Measurements from ENCODE around the gene STOX2. TPM values are rescaled to one million over a fixed set of nuclear protein-coding genes. Genes with fewer than 3 reads are reported as not detected.
"Not testable (repeated sequence)": the region's sequence is repeated elsewhere in the genome, so short reads cannot be mapped to it uniquely, and the experiment has no call there.

The STOX2 gene
- total RNA-seq, 1 experiment from 2014 or later: not detected

DNA sequence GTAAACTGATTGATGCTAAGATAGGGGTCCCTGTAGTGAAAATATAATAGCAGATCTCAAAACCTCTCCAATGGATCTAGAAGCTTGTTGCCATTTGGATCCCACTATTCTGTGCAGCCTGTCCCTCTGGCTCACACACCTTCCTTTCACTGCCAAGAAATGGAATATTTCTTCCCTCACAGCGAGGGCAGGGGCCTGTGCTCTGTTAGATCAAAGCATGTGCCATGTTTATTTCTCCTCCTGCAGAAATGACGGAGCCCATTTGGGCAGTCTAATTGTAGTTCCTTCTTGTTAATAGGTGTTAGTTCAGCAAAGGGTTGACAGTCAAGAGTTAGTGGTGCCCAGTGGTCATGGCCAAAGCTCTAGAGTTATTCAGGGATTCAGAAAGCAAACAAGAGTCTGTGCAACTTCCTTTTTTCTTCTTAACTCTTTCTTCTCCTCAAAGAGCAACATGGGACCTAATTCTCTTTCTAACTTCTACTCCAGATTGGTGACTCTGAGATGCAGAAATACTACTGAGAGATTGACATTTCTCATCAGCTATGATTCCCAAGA lies 106.8 kb downstream of the STOX2 start:
- in situ Hi-C loops (cut with HindIII; ENCODE audit: low sequenced_read_pairs): no loop called here
- DNase-seq (ENCODE audit: low spot score): peak; percentile 22

DNA sequence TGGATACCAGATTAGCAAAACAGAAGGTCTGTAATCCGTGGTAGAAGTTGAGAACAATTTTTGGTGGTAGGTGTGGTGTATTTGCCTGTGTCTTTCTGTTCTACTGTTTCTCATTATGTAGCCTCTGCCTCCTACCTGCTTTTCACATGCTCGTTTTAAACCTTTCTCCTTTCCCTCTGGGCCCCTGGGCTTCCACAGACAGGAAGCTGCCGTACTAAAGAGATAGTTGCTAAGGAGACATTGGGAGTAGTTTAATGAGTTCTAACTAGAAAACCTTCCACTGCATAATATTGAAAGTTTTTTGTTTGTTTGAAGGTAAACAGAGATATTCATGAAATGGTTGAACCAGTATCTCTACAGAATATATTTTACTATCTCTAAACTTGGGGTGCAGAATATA lies 107.8 kb downstream of the STOX2 start:
- no peak for DNase-seq (ENCODE audit: low spot score)
- in situ Hi-C loops (cut with HindIII; ENCODE audit: low sequenced_read_pairs): no loop called here

DNA sequence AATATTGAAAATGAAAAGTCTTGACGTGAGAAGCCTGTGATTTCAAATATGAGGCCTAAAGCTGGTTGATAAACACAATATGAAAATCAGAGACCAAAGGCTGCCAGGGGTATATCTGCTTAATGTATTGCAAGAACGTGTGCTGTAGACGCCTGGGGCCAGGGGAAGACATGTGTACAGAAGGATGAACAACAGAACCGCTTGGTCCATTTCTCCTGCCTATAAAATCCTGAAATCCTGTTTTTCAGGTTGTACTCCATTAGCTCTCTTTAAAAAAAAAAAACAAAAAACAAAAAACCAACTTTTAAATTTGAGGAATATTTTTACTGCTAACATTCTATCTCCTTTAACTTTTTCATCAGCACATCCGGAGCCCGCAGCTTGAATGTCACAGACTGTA lies 109.2 kb downstream of the STOX2 start:
- no peak for DNase-seq (ENCODE audit: low spot score)
- in situ Hi-C loops (cut with HindIII; ENCODE audit: low sequenced_read_pairs): no loop called here

DNA sequence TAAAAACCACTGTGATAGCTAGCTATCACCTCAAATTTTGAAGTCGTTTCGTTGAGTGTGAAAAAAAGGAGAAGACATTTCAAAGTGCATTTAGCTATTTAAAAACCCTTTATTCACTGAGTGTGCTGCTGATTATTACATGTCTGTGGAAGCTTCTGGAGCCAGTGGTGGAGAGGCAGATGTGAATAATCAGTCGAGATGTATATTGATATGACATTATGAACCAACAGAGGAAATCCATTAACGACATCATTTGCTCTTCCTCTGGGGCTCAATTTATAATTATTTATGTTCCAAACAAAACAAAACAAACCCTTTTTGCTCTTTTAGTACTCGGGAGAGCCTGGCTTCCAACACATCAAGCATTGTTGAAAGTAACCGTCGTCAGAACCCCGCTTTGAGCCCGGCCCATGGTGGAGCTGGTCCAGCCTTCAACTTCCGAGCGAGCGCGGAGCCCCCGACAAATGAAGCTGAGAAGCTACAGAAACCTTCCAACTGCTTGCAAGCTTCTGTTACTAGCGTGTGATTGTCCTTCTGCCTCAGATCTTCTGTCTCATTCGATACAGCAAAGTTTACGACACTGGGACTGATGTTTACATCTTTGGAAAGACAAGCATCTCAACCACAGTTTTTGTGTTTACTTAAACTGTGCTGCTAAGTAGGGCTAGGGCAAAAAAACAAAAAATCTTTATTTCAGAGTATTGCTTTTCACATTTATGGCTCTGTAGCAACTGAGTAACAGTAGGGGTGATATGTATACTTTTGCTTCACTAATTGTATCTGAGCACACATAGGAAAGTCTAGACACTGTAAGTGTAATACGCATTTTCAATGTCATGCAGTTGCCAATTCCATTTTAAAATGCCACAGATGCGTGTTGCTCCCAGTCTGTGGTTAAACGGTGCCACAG lies 111.9 kb downstream of the STOX2 start:
- no peak for DNase-seq (ENCODE audit: low spot score)
- in situ Hi-C loops (cut with HindIII; ENCODE audit: low sequenced_read_pairs): no loop called here

DNA sequence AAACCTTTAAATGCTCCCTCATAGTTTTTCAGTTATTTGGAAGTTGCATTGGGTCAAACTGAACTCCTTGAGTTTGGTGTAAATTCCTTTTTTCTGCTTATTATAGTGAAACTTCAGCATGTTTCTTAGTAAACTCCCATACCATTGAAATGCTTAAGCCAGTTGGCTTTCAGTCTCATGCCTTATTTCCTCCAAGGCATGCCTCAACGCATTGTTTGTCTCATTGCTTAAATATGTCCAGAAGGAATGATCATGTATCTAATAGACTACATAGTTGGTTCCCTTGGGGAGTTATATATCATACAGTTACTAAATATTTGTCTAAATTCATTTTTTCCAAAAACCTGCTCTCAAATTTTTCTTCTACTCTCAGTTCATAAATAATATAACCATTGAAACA lies 114.0 kb downstream of the STOX2 start:
- DNase-seq (ENCODE audit: low spot score): no peak
- in situ Hi-C loops (cut with HindIII; ENCODE audit: low sequenced_read_pairs): no loop called here

DNA sequence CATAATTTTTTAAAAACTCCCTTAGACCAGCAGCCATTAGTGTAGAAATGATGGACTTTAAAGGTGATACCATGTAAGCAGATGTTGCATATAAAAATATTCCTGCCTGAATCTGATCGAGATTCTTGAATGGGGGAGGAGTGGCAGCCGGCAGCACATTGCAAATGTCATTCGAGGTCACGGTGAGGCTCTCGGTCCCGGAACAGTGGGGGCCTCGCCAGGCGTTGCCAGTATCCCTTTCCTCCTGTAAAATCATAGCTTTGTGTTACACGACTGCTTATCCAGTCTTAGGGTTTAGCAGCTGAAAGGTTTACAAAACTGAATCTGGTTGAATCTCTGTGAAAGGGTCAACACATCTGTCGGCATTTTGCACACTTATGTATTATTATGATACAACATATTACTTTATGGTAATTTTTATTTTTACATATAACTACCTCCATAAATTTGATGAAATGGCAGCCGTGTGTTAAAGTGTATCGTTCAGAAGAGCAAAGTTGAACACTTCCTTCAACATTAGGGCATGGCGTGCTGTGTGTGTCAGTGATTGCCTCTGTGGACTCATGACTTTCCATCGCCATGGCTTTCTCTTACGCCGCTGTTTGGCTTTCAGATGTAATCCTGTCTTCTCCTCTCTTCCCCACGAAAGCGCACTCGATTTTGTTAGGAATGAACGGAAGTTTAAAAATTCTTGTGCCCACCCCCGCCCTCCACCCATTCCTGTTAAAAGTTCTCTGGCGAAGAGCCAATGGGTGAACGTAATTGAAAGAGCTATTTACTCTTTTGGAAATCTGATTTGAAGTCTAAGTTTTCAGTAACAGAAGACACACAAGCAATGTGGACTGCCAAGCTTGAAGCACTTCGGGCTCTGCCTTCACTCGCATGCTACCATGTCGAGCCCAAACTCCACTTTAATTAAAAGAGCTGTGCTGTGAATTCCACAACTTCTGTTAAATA lies 114.8 kb downstream of the STOX2 start:
- no peak for DNase-seq (ENCODE audit: low spot score)
- in situ Hi-C loops (cut with HindIII; ENCODE audit: low sequenced_read_pairs): no loop called here

DNA sequence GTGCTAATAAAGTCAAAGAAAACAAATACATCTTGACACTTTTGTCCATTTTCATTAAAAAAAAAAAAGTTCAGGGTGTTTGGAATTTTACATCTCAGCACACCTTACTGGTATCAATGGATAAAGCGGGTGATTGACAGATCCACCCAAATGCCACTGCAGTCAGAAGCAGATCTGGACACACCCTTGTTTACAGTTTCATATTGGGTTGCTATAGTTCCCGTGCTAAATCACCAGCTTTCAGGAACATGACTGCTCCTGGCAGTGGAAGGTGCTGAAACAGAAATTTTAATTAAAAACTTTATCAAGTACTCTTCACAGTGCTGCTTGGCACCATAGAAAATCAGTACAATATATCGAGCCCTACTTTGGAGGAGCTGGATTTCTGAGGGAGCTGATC lies 116.3 kb downstream of the STOX2 start:
- in situ Hi-C loops (cut with HindIII; ENCODE audit: low sequenced_read_pairs): no loop called here
- DNase-seq (ENCODE audit: low spot score): no peak

DNA sequence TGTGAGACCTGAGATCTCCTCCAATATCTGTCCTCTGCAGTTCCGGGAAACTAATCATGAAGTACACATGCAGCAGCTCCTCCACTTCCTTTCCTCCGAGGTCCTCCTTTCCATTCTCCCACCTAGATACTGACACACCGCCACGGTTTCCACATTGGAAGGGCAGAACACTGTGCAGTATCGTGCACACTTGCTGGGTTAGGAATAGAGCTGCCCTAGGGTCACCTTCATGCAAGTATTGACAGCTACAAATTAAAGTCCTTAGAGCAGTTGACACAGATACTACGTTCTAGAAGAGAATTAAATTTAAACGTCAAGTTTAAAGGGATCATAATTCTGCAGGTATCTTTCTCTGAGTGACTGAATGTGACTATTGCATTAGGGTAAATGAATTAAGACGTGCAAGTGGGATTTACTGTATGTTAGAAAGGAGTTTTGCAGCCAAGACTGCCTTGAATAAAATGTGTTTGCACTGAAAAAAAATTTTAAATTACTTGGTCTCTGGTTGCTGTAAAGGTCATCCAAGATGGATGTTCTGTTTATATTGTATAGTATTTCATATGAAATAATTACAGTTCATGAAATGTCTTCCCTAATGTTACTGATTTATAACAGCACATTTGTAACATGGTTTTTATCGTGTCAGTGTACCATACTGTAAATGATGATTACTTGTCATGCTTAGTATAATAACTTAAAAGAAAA lies 117.7 kb downstream of the STOX2 start:
- no peak for DNase-seq (ENCODE audit: low spot score)
- in situ Hi-C loops (cut with HindIII; ENCODE audit: low sequenced_read_pairs): no loop called here

DNA sequence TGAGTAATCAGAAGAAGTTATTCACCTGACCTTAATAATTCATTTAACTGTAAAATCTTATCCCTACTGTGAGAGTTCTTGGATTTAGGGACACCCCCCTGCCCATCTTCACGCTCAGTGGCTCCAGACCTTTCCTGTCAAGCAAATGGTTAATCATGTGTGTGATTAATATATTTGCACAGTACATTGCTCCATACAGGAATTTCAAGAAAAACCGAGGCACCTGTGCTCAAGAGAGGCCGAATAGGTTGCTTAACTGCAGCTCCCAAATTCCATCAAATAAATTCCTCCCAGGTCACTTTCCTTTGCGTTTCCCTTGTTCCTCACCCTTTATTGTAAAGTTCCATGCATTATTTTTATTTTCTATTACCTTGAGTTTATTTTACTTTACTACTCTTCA lies 119.5 kb downstream of the STOX2 start:
- DNase-seq (ENCODE audit: low spot score): no peak
- in situ Hi-C loops (cut with HindIII; ENCODE audit: low sequenced_read_pairs): no loop called here

DNA sequence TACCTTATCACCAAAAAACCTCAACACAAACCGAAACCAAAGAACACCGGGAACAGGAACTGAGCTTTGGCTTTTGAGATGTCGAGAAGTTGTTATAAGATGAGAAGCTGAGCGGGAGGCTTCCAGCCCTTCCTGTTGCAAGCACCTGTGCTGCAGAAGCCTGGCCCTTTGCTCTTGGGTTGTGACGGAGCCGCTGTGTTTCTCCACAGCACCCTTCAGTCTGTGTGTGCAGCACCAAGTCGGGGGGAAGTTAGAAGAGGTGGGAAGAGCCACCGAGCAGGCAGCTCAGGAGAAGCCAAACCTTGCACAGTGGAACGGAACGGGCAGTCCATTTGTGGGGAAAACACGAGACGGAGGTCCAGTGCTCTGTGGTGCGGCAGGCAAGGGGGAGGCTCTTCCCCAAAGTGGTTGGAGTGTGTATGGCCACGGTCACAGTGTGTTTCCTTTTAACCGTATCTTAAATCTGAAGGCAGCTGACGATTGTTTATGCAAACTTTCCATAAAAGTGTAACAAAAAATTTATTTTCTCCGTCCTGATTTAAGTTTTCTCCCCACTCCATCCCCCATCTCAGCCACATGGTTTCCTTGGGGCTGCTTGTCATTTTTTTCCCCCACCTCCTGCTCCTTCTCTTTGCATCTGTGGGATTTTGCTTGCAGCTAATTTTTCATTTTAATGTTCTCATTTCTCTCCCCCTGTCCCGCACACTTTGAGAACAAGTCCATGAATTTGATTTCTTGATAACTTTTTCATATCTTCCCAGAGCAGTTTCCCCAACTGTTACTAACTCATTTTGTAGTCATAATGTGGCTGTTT lies 123.7 kb downstream of the STOX2 start:
- in situ Hi-C loops (cut with HindIII; ENCODE audit: low sequenced_read_pairs): no loop called here
- no peak for DNase-seq (ENCODE audit: low spot score)

DNA sequence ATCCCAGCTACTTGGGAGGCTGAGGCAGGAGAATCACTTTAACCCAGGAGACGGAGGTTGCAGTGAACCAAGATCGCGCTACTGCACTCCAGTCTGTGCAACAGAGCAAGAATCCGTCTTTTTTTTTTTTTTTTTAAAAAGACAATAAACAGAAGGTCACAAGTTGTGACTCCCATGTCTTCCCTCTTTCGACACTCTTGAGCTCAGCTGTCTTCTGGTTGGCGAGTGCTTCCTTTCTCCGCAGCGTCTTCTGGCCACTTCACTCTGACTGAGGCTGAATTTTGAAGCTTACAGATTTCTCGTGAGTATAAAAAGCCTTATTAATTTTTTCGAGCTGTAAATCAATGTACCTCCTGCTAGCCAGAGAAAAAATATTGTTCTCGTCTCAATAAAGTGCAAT lies 124.9 kb downstream of the STOX2 start:
- no peak for DNase-seq (ENCODE audit: low spot score)
- in situ Hi-C loops (cut with HindIII; ENCODE audit: low sequenced_read_pairs): no loop called here

DNA sequence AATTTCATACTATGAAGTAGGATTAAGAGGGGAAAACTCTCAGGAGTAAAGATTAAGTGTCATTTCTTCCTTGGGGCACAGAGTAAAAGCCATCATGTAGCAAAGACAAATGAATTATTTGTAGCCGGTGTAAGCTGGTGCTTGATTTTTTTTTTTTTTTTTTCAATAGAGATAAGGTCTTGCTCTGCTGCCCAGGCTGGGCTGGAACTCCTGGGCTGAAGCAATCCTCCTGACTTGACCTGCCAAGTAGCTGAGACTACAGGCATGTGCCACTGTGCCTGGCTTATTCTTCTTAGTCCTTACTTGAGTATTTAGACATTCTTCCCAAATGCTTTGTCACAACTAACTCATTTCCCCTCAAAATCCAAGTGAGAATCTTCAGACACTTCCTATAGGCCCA lies 125.7 kb downstream of the STOX2 start:
- DNase-seq (ENCODE audit: low spot score): no peak
- in situ Hi-C loops (cut with HindIII; ENCODE audit: low sequenced_read_pairs): no loop called here

DNA sequence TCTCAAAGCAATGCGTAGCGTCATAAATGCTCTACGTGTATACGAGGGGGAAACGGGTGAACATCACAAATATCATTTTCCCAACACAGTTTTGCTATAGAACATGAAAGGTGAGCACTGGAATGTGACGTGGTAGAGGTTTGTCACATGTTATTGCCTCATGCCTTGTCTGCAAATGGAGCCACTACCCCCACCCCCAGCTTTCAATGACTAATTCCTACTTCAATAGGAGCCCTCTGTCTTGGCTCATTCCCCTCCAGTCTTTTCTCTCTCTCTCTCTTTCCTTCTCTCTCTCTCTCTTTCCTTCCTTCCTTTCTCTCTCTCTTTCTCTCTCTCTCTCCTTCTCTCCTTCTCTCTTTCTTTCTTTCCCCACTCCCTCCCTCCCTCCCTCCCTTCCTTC lies 127.0 kb downstream of the STOX2 start:
- DNase-seq (ENCODE audit: low spot score): no peak
- in situ Hi-C loops (cut with HindIII; ENCODE audit: low sequenced_read_pairs): no loop called here

DNA sequence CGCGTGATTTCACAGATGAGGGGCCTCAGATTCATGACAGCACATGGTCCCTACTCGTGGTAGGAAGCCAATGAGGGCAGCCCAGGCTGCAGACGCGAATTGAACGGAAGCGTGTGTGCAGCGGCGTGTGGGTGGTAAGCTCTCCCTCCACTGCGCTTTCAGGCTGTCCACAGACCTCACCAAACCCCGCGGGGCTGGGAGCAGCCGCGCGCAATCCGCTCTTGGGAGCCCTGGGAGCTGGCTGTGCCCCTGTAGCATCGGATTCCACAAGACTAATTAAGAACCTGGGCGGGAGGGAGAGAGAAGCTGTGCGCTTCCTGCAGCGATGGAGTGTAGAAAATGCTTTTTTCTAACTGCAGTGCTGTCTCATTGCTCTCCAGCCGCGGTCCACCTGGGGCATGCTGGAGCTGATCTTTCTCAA lies 134.9 kb downstream of the STOX2 start:
- in situ Hi-C loops (cut with HindIII; ENCODE audit: low sequenced_read_pairs): no loop called here

DNA sequence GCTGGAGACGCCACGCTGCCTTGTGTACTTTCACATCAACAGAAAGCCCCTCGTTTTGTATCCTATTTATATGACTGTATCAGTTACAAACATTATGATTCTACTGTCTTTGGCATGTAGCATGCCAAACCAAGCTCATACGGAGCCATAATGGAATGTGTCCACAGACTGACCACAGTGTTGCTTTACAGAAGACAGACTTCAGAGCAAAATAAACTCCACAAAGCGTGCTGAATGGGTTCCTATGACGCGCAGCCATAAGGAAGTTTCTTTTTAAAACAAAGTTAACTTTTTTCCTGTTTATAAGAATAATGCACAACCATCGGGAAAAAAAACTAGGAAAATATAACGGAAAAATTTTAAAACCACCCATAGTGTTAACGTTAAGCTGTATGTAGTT lies 136.0 kb downstream of the STOX2 start:
- no peak for DNase-seq (ENCODE audit: low spot score)
- in situ Hi-C loops (cut with HindIII; ENCODE audit: low sequenced_read_pairs): no loop called here

More for the DNA sequence above, 134.9 kb downstream of the STOX2 start:
- DNase-seq (ENCODE audit: low spot score): no peak

DNA sequence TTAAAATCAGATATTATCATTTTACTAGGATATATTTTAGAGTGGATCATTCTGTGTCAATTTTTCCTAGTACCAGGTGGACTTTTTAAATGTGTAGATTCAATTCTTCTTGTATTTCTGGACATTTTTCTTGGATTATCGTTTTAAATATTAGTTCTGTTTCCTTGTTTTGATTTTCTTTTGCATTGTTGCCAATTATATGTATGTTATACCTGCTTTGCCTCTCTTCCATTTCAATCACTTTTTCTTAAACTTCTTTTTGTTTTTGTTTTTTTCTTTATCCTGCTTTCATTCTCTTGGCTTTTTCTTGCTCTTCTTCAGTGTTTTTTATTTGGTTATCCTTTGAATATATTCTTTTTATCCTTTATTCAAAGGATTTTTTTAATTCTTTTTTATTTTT lies 141.0 kb downstream of the STOX2 start:
- in situ Hi-C loops (cut with HindIII; ENCODE audit: low sequenced_read_pairs): no loop called here
- DNase-seq (ENCODE audit: low spot score): no peak

DNA sequence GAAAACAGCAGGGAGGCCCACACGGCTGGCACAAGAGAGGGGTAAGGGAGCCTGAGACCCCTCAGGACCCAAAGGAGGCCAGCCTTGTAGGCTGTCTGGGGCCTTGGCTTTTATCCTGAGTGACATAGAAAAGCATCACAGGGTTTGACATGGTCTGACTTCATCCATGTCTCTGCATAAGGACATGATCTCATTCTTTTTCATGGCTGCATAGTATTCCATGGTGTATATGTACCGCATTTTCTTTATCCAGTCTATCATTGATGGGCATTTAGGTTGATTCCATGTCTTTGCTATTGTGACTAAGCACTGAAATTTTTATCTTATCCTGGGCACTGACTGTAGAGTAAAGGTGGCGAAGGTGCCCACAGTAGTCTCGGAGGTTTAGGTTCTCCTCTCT lies 146.2 kb downstream of the STOX2 start:
- in situ Hi-C loops (cut with HindIII; ENCODE audit: low sequenced_read_pairs); DNase-seq (ENCODE audit: low spot score): not testable (repeated sequence)

DNA sequence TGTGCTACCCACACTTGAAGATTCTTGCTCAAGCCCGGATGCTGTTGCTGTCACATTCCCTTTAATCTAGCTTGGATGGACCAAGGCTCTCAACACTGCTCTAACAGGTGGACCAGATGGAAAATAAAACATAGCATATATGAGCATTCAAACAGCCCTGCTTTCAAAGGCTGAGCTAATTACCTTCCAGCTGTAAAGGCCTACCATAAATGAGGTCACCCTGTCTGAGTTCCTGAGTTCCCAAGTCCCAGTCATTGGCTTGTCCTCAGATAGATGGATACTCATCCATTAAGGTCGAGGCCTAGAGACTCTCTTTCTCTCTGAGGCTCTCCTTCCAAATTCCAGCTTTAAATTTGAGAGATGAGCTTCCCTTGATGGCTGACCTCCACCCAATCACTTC lies 147.5 kb downstream of the STOX2 start:
- in situ Hi-C loops (cut with HindIII; ENCODE audit: low sequenced_read_pairs): no loop called here
- no peak for DNase-seq (ENCODE audit: low spot score)

Data from G401 (cell line).